Fibroblast of skin of left quadriceps (primary cell): ENCODE results near the gene SNAP25.

Experiments
- DNase-seq, 2 experiments: peaks; one replicate each; pipeline ENCODE4 v3.0.0-alpha.2; 2013; ENCODE audit warnings: low read depth in 2 of 2

SNAP25 gene

DNA sequence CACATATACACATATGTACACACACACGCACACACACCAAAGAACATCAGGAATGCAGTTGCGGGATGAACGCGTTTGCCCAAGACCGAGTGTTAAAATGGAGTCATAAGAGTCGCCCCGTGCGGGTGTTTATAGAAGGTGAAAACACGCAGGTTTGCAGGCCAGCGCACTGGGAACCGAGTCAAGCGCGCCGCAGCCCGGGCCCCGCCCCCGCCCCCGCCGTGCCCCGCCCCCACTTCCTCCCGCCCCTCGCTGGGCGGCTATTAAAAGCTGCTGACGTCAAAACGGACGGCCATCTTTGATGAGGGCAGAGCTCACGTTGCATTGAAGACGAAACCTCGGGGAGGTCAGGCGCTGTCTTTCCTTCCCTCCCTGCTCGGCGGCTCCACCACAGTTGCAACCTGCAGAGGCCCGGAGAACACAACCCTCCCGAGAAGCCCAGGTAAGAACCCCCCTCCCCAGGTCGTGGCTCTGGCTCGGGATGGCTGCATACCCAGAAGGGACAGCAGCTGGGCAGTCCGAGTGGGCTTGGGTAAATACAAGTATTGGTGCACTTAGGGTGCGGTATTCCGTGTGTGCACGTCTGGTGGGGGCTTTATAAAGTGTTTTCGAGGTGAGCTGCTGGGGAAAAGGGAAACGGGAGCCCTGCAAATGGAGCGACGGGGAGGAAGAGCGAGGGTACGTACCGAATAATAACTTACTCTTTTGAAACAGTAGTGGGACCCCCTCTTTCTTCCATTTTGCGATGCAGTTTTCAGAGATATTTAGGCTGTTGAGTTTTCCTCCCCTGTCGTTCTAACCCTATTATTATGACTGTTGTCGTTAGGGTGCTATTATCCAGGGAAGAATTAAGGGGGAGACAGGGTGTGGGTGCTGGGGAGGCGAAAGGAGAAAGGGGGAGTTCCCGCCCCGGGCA, at the start of gene SNAP25:
SNAP25 (plus strand) TSS at position 295 of the 916 bp plus-strand sequence. CDS start 56,662 bp downstream, outside the sequence.
- peak; percentile 82 to 84 for DNase-seq

DNA sequence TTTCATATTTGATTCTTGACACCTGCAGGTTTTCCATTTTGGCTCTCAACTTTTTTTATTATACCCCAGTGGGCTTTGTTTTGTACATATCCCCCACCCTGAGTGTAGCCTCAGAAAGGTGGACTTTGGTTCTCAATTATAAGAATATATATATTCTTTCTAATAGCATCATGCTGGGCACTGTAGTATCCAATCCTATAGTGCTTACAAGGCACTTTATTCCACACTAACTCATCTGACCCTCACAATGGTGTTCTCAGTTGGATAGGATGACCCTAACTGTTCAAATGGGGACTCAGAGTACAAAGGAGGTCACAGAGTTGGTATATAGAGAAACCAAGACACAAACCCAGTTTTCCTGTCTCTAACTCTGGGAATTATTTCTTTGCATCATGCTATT, 48.9 kb upstream of the SNAP25 start:
- DNase-seq, result no peak

DNA sequence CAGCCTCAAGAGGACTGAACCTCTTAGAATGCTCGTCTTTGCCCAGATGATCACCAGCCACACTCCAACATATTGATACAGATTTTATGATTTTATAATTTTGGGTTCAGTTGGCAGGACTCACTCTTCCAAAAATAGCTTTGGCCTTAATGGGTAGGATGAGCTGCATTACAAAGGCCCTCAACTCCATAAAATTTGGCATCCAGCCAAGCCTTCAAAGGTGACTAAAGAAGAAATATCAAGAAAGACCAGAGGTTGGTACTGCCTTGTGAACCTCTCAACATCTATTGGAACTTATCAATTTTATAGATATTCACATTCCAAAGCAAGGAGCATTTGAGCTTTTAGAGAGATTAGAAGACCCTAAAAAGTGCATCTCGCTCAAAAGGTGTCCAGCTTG, 48.4 kb upstream of the SNAP25 start:
- DNase-seq, result no peak

DNA sequence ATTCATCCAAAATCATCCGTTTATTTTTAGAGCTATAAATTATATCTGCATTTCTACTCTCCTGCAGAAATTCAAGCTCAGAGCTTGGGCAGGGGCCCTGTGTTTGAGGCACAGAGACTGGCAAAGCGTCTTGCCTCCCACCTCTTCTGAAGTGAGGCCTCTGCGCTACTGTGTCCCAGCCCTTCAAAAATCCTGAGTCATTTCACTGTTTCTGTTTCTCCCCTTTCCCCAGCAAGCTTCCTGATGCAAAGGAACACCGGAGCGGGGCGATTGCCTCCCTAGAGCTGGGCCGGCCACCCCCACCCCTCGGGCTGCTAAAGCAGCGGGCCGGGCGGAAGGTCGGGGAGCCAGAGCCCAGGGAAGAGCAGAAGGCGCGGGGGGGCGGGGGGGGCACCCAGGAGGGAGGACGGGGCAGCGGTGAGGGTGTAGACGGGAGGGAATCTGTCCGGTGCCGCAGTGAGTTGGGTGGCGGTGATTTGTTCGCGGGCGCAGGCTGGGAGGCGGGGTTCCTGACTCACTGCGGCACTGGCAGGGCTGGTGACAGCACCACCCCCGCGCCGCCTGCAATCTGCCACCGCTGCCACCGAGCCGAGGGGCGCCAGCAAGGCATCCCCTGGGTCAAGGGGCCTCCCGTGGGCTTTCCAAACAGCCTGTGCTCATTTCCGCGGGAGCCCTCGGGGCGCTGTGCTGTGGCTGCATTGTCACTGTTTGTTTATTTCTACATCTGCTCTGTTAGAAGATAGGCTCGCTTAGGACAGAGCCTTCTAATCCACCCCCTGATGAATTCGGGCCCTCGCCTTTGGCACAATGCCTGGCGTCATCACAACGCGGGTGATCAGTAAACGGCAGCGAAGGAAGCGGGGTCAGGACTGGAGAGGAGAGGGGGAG, 46.5 kb upstream of the SNAP25 start:
- DNase-seq, result peak in 1 of 2 experiments; percentile 11

DNA sequence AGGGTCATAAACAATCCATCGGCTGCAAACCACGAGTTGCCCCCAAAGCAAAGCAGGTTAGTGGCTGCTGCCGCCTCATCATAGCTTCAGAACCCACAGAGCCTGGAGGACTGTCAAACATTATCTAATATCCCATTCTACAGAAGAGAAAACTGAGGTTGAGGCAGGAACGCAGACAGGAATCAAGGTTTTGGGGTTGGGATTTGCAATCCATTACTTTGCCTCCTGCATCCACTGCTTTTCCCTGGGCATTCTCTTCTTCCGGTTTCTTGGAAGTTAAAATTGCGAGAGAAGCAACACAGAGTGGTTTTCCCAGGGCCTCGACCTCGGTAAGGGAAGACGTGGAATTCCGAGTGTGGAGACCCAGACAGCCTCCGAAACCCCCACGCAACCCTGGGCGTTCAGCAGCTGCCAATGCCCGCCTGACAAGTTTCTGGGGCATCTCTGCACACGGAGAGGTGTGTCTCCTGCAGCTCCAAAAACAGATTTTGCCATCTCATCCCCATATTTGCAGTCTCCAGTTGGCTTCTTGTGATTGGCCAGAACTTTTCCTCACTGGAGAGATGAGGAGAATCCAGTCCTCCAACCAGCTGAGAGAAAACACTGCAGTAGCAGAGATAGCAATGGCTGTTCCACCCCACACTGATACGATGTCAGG, 45.5 kb upstream of the SNAP25 start:
- no peak for DNase-seq

DNA sequence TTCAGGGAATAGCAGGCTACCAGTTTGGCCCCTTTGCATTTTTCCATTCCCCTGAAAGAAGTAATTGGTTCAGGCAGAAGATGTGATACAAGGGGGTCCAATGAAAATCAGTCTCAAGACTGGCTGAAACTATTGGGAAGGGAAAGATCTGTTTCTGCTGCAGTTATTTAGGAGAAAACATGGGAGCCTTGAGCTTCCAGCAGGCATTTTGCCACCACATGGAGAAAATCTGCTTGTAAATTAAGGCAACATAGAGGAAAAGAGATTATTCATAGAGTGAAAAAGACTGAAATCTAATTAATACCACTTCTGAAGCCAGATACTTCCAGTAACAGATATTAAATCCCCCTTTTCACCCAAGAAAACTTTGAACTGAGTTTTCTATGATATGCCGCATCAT, 44.2 kb upstream of the SNAP25 start:
- DNase-seq, result no peak

DNA sequence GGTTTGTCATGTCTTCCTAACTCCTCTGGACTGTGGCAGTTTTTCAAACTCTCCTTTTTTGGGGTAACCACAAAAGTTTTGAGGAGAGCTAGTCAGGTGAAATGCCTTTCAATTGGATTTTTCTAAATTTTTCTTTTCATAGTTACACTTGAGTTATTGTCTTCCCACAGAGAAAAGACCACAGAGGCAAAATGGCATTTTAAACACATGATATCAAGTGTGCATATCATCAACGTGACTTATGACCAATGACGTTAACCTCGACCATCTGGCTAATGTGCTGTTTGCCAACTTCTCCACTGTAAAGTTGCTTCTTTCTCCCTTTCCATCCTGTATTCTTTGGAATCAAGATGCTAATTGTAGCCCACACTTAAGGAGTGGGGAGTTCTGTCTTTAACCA, 41.3 kb upstream of the SNAP25 start:
- no peak for DNase-seq

DNA sequence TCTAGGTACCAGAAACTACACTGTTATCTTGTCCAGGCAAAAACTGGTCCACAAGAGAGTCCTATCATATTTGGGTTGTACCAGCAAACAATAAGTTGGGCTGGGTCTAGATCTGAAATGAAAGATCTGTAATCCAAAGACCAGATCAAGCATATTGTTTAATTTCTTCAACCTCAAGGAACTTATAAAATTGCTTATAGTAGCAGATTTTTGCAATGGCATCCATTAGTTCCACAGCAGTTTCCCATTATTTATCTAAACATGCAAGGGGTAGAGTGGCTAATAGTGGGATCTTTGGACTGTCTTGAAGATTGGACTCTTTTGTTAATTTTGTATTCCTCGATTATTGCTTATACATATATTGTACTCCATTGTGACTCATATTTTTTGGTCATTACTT, 40.5 kb upstream of the SNAP25 start:
- no peak for DNase-seq

DNA sequence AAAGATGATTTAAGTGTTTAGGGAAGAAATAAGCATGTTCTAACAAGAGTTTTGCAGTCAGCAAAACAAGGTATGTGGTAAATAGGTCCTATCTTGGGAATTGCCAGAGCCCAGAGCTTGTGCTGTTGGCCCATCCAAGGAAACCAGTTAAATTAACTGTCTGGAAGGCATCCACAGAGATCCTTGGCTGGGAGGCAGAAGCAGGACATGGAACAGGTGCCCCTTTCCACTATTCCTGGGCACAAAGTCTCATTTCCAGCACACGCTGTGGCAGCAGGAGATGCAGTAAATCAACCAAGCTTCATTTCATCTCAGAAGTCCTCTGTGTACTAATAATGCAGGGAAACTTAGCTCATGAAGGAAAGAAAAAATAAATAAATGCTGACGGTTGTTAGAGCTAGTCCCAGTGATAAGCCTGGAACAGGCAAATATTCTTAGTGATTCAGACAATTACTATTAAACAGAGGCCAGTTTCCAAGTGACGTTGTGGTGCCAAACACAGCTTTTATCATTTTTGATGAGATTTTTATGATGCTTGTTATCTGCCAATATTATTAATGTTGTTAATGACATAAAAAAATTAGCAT, 39.8 kb upstream of the SNAP25 start:
- no peak for DNase-seq

DNA sequence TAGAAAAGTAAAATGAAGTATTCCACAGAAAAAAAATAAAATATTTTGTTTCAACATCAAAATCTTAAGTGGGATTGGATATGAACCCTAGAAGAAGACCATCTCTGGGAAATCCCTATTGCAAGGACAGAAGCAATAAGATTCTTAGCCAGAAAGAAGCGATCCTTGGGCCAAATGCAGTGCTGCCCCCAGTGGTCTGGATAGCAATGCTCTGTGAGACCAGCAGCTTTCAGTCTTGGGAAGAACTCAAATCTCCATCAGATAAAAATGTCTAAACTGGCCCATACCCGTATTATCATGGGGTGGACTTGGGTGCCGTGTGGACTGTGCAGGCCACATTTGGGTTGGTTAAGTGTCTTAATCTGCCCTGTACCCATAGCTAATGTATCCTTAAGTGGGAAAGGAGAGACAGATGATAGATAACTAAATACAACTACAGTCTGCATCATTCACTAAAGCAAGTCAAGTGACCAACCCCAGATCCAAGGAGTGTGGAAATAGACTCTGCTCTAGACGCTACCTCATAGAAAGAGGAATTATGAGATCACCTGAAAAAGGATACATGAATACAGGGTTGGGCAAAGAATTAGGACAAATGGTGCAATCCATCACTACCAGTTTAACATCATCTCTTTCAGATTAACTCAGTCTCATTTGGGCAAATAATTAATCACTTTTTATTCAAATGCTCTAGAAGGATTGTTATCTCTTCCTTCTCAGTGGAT, 38.9 kb upstream of the SNAP25 start:
- DNase-seq, result no peak

DNA sequence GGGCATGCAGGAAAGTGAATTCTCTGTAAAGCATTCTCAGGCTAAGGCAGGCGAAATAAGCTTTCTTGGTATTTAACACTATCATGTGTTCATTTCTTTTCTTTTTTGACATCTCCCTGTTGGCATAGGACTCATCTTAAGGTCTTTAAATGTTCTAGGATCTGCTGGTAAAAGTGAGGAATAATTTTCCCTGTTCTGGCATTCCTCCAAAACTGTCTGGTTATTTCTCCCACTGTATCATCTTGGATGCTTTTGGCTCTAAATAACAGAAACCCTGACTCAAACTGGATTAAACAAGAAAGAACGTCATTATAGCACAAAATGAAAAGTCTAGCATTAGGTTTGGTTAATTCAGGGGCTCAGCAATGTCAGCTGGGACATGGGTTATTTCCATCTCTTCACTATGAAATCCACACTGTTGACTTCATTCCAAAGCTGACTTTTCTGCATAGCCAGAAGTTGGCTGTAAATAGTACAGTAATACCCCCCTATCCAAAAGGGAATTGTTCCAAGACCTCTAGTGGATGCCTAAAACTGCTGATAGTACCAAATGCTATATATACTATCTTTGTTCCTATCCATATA, 37.9 kb upstream of the SNAP25 start:
- no peak for DNase-seq

DNA sequence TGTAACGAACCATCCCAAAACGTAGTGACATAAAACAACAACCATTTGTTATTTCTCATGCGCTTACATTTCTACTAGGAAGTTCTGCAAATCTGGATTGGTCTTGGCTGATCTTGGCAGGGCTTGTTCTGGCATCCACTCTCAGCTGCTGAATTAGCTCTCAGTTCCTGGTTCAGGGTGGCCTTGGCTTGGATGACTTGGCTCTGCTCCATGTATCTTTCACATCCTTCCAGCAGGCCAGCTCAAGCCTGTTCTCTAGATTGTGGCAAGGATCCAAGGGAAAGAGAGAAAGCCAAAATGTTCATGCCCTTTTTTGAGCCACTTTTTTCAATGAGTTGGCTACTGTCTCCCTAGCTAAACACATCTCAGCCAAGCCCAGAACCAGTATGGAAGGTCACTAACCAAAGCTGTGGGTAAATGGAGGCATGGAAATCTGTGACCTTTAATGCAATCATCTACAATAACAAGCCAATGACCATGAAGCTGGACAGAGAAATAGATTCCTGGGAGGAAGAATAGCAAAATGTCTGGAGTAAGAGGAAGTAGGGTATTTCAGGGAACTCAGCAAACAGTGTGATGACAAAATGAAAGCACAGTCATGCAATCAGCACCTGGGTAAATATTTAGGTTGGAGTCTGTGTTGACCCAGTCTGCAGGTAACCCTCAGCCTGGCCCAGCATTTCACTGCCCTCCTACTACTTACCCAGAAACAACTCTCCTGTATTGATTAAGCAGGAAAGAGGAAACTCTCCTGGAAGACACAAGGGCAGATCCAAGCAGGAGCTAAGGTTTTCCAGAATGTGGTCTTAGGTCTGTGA, 32.7 kb upstream of the SNAP25 start:
- DNase-seq, result no peak

DNA sequence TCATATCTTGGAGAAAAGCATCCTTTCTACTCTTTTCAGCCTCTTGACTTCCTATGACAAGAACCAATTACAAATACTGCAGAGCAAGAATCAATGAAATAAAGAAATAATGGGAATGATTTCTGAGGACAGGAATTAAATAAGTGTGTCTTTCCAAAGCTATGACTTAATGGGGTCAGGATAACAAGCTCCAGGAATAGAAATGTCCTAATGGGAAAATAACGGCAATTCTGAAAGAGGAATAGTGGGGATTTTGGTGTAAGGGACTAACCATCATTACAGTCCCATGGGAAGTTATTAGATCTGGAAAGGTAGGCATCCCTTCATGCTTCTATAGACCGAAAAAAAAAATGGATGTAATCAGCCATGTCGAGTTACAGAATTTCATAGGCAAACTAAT, 28.2 kb upstream of the SNAP25 start:
- DNase-seq, result no peak

DNA sequence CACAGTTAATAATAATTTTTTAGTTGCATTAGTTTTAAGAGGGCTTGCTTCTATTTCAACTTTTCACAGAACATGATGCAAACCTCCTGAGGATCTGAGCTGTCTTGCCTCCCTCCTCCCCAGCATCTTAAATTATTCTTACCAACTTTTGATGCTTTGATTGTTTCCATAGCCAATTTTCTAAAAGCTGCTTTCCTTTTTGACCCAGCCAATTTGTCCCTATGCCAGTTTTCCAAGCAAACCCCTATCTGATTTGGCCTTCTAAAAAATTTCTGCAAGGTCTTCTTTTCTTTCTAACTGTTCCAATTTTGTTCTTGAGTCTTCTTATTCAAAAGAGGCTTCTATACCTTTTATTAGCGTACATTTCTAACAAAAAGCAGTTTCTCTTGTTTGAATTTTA, 26.5 kb upstream of the SNAP25 start:
- no peak for DNase-seq

DNA sequence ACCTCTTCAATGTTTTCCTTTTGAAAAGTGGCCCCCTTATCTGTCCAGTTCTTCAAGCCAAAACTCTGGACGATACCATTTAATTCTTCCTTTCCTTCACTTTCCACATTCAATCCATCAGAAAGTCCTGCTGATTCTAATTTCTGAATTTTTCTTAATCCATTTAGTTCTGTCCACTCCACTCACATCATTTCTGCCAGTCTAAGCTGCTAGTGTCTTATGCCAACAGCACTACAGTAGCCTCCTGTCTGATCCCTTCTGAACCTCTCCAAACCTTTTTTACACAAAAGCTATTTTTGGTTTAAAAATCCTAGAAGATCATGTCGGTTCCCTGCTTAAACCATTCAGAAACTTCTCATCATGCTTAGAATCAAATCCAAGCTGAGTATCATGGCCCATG, 24.5 kb upstream of the SNAP25 start:
- DNase-seq, result no peak

DNA sequence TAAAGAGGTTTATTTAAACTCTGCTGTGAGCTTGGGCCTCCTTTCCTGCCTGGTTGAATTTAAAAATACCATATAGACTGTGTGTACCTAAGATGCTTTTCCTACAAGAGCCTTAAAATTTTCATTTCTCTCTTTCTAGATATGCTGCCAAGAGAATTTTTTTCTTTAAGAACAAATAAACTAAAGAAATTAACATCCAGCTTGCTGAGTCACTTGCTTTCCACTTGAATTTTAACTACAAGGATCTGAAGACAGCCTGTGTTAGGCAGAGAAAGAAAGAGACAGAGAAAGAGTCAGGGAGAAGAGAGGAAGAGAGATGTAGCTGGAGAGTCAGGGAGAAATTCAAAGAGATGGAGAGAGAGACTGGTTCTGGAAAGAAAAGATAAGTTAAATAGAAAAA, 18.3 kb upstream of the SNAP25 start:
- no peak for DNase-seq

DNA sequence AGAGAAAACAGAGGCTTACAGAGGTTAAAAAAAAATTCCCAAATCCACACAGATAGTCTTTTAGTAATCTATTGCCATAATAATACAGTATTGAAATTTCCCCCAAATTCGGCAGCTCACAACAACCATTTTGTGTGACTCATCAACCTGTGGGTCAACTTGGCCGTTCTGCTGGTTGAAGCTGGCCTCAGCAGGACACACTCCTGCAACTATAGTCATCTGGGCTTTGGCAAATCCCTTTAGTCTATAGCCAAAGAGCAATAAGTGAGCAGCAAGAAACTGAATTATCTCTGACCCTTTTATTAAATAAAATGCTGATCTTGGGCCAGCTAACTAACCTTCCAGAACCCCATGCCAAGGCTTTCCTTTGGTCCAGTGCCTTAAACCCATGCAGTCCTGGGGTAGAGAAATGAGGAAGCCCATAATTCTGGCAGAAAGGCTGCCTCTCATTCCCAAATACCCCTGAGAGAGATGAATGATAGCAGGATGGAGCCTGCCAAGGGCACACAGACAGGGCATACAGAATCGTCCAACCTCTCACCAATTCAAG, 17.2 kb upstream of the SNAP25 start:
- no peak for DNase-seq

DNA sequence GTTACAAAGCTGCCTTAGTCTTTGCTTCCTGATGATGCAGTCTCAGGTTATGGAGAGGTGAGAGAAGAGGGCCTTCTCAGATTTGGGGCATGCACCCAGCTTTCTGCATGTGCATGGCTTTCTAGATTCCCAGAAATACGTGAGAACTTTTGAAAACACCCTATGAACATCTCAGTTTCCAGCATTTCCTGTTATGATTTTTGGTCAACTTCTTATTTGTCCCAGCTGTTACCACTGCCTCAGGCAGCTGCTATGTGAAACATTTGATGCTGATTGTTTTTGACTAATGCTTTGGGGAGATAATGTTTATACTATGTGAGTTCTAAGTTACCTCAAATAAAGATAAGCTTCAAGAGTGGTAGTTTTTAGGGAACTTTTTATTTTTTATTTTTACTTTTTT, 9.5 kb upstream of the SNAP25 start:
- DNase-seq, result no peak

DNA sequence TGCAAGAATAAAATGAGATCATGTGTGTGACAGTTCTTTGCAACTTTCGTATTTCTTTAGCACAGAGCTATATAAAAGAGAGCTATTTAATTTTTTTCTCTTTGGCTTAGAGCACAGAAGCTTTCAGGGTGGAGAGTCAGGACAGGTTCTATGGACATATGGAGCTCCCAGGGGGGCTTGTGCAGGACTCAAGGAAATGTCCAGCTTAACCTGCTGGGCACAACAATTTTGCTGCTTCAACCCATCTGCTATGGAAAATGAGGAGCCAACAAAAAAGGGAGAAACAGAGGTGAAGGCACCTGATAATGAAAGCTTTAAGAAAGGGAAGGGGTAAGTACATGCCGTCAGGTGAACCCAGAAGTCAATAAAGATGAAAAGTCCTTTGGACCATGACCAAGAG, 5.1 kb upstream of the SNAP25 start:
- DNase-seq, result no peak
